GM20431 (cell line): ENCODE measurements around the gene C11orf65.
"Not testable (repeated sequence)": the region's sequence is repeated elsewhere in the genome, so short reads cannot be mapped to it uniquely, and the experiment has no call there.

Experiments used
- in situ Hi-C: fragments of 300-500 bp; cut with MseI, MboI; formaldehyde crosslinking; loops from one replicate; pipeline ENCODE4 v1.15.0; 2020; ENCODE audit warnings: low sequenced_read_pairs; ENCODE audit not compliant: unreplicated experiment

The C11orf65 gene

DNA sequence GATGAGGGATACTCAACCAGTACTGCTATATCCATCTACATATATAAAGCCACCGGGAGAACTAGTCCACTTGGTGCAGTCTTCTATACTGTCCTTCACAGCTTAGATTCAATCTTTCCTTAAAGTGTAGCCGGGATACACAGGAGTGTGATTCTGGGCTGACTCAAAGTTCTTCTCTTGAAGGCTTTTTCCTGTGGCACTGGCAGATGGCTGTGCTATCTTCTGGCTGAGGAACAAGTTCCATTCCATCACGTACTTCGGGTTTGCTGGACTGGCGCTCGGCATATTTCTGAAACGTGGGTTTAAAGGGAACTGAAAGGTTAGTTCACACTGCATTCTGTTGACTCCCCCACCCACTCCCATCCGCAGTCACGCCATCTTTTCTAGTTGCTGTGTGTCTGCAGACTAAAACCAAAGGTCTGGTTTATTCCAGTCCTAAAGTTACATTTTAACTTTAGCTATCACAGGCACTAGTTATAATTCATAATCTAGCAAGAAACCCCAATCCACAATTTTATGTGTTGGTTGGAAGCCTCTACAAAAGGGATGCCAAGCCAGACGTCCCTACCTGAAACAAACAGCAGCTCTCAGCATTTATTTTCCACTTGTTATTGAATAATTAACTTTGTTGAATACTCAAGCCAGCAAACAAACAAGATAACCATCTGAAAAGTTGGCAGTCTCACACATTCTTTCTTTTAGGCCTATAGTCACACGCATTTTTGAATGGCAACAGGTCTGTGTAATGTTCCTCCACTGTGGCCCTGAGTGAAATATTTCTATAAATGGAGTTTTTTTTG is 7.5 kb upstream of the C11orf65 start:
- in situ Hi-C loops: no loop called here

DNA sequence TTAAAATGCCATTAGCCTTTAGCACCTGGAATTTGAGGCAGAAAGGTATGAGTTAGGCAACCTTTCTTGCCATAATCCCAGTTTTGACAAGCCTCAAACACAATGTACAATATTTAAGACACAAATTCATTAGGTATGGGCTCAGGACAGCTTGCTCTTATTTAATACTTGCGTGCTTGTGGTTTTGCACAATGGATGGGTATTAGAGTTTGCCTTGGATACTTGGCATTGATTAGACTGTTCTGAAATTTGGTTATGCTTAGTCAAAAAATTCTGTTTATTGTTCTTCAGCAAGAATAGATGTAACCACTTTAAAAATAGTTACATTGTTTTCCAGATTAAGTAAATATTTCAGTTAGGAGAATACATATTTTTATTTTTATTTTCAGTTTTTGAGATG is 5.4 kb upstream of the C11orf65 start:
- in situ Hi-C loops: no loop called here

DNA sequence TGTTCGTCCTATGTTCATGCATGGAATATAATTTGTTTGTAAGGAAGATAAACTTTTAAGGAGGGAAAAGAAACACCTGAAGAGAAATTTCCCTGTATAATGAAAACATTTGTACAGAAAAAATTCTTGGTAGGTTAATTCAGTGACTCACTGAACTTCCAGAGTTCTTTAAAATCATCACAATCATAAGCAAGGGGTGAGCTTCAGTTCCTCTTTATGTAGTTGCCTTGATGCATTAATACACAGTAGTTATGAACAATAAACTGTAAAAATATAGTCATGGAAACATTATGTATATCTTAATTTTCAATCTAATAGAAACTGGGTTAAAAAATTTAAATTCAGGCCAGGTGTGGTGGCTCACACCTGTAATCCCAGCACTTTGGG is 1.1 kb upstream of the C11orf65 start:
- in situ Hi-C loops: no loop called here

GRCh38 chr11:108466405-108466804 is 924 bp downstream of the C11orf65 start:
- in situ Hi-C loops: no loop called here

DNA sequence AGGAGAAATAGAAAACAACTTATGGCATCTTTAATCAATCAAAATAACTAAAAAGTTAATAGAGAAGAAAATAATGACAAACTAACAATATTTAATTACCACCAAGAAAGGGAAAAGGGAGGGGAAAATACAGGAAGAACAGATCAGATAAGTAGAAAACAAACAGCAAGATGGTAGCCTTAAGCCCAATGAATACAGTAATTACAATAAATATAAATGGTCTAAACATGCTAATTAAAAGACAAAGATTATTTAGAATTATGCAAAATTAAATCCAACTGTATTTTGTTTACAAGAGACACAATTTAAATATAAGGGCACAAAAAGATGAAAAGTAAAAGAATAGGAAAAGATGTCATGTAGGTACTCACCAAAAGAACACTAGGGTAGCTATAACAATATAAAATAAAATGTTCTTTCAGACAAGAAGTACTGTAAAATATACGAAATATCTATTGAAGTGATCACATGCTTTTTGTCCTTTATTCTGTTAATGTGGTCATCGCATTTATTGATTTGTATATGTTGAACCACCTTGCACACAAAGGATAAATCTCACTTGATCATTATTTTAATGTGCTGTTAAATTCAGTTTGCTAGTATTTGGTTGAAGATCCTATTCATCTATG is 14.0 kb downstream of the C11orf65 start:
- in situ Hi-C loops: no loop called here

DNA sequence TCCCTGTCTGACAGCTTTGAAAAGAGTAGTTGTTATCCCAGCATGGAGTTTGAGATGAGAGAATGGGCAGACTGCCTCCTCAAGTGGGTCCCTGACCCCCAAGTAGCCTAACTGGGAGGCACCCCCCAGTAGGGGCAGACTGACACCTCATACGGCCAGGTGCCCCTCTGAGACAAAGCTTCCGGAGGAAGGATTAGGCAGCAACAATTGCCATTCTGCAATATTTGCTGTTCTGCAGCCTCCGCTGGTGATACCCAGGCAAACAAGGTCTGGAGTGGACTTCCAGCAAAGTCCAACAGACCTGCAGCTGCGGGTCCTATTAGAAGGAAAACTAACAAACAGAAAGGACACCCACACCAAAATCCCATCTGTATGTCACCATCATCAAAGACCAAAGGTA is 25.9 kb downstream of the C11orf65 start:
- in situ Hi-C loops: not testable (repeated sequence)

DNA sequence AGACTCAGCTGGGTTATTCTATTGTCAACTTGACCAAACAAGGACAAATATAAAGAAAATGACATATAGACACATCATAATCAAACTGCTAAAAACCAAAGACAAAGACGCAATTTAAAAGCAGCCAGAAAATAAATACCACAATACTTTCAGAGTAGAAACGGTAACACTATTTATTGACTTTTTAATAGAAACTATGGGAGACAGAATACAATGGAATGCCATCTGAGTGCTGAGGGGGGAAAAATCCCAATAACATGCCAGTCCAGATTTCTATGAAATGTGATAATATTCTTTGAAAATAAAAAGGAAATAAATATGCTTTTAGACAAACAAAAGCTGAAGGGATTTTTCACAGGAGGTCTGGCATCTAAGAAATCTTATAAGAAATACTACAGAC is 30.7 kb downstream of the C11orf65 start:
- in situ Hi-C loops: no loop called here

DNA sequence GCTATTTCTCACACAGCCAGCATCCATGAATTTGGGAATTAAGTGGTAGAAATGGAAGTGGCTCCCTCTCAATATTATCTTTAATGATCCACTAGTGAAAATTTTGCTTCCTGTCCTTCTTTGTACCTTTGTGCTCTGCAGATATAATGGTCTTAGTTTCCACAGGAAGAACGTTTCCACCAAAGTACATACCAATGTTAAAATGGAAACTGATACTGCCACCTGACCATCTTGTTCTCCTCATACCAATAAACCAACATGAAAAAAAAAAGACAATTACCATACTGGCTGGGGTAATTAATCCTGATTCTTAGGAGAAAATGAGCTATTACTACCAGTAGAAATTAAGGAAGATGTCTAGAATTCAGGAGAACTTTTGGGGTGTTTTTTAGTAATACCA is 32.3 kb downstream of the C11orf65 start:
- in situ Hi-C loops: no loop called here

- in situ Hi-C loops: no loop called here
Observed at GRCh38 chr11:108432783-108433182, 34.5 kb downstream of the C11orf65 start.

GRCh38 chr11:108431997-108432396 is 35.3 kb downstream of the C11orf65 start:
- in situ Hi-C loops: no loop called here

GRCh38 chr11:108431370-108431769 is 36.0 kb downstream of the C11orf65 start:
- in situ Hi-C loops: no loop called here

GRCh38 chr11:108417551-108417950 is 49.8 kb downstream of the C11orf65 start:
- in situ Hi-C loops: loop anchor here (10.0 kb wide), 1 partner anchor 217 kb away; no protein-coding TSS in a partner anchor

DNA sequence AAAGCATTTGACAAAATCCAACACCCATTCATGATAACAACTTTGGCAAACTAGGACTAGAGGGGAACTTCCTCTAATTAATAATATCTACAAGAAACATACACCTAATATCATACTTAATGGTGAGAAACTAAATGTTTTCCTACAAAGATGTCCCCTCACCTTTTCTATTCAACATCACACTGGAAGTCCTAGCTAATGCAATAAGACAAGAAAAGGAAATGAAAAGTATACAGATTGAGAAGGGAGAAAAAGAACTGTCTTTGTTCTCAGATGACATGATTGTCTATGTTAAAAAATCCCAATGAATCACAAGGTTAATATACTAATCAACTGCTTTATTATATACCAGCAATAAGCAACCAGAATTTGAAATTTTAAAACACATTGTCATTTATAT is 52.4 kb downstream of the C11orf65 start:
- in situ Hi-C loops: loop anchor here (10.0 kb wide), 1 partner anchor 220 kb away; no protein-coding TSS in a partner anchor

DNA sequence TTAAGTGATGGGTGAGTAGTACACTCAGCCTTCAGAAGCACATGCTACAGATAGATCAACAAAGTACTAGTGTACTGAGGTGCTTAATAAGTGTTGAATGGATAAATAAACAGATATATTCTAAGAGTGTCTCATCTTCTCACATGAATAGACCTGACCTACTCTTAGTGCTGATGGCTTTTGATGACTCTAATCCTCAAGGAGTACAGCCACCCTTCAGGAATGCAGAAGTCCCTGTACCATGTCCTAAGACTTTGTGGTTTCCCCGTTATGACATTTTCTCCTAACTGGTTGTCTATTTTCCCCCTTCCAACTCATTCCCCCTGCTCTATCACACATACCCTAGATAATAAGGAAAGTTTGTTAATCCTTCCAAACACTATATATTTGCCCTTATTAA is 61.6 kb downstream of the C11orf65 start:
- in situ Hi-C loops: no loop called here

DNA sequence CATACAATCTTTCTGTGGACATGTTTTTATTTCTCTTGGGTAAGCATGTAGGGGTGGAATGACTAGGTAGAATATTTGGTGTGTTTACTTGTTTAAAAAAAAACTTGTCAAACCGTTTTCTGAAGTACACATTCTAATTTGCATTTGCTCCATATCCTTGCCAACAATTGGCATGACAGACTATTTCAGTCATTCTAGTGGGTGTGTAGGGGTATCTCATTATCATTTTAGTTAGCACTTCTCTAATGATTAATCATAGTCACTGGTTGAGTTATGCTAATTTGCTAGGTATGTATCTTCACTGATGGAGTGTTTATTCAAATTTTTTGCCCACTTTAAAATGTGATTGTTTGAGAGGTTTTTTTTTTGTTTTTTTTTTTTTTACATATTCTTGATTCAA is 64.3 kb downstream of the C11orf65 start:
- in situ Hi-C loops: no loop called here

DNA sequence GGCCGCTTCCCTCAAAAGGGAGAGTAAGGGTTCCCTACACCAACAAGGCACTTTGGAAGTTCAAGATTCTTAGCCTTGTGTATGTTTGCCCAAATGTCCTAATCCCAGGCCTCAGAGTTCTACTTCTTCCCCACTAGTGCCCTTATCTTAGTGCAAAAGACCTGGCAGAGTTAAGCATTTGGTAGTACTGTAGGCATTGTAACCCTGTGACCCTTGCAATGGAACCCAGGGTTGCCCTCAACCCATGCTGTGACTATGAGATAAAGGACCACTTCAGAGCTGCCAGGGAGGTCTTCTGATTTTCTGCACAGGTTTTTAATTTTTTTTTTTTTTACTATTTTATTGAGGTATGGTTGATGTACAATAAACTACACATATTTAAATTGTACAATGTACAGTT is 65.1 kb downstream of the C11orf65 start:
- in situ Hi-C loops: no loop called here

DNA sequence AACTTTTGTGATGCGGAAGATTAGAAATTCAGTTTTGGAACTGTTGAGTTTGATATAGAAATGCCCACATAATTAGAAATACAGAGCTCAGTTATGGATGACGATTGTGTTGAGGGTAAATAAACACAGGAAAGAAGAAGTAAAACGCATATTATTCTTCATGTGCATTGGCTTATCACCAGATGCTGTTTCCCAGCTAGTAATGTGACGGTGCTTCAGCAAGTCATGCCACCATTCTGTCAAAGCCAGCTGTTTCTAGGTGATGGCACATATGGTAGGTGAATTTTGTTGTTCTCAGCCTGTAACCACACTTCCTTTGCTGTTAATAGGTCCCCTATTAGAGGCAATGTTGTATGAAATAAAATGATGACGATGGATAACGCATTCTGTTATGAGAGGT is 68.9 kb downstream of the C11orf65 start:
- in situ Hi-C loops: no loop called here

DNA sequence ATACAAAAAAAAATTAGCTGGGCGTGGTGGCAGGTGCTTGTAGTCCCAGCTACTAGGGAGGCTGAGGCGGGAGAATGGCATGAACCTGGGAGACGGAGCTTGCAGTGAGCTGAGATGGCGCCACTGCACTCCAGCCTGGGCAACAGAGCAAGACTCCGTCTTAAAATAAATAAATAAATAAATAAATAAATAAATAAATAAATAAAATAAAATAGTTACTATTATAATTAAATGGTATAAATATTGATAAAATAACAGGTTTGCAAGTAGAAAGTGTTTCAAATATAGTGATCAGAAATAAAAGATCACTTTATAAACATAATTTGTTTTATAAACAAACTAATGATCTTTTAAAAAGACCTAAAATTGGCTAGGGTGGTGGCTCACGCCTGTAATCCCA is 70.7 kb downstream of the C11orf65 start:
- in situ Hi-C loops: not testable (repeated sequence)

DNA sequence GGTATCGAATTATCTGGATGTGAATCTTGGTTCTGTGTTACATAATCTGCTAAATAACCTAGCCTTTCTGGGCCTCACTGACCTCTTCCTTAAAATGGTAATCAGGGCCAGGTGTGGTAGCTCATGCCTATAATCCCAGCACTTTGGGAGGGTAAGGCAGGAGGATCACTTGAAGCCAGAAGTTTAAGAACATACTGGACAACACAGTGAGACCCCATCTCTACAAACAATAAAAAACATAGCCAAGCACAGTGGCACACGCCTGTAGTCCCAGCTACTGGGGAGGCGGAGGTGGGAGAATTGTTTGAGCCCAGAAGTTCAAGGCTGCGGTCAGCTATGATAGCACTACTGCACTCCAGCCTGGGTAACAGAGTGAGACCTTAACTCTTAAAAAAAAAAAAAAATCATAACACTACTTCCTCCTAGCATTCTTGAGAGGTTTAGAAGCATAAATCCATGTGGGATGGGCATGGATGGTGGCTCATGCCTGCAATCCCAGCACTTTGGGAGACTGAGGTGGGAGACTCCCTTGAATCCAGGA is 72.5 kb downstream of the C11orf65 start:
- in situ Hi-C loops: no loop called here

DNA sequence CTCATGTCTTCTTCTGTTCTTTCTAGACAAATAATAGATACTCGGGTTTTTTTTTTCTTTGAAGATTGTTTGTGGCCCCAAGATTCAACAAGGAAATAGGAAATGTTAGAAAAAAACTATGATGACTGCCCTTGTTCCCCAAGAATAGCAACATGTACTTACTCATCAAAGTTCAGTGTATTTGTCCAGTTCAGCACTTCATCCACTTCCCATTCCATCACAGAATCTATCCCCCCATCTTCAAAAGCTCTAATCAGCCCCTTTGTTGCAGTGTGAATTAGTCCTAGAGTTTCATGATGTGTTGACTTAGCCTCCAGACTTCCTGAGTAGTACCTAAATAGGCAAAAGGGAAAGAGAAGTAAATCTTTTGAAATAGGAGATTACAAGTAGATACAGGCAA is 74.3 kb downstream of the C11orf65 start:
- in situ Hi-C loops: no loop called here

- in situ Hi-C loops: no loop called here
Observed at GRCh38 chr11:108392353-108392752, 75.0 kb downstream of the C11orf65 start.
